ENCODE measurements around the gene PDLIM7.

- TF ChIP-seq CTCF (IDR thresholded peaks at IDR 0.05) (no peak), POLR2AphosphoS5 (IDR thresholded peaks at IDR 0.05) (no peak), EP300 (IDR thresholded peaks at IDR 0.05) (no peak)
Measured at GRCh38 chr5:177526191-177526590, 28.8 kb upstream of the PDLIM7 start.
